ENCODE data around the gene RPL35. TPM values are rescaled to one million over a fixed set of nuclear protein-coding genes. Genes with fewer than 3 reads are reported as not detected.

RPL35 gene
- total RNA-seq, 2 donors from 2014 or later = 1,919 to 1,995 TPM

GRCh38 chr9:124808246-124808956 lies 53.4 kb downstream of the RPL35 start:
- H3K27me3 Mint-ChIP-seq = peaks cover 4% of the 10 kb centered on the region
- no peaks in the 10 kb centered on the region for H3K4me1 Mint-ChIP-seq
- no peak overlapping the region for H3K27ac Mint-ChIP-seq
- no peak overlapping the region for H3K4me3 Mint-ChIP-seq
- no peak for ATAC-seq (replicated peaks)
- no peaks in the 10 kb centered on the region for H3K9me3 Mint-ChIP-seq
- no peaks in the 10 kb centered on the region for H3K36me3 Mint-ChIP-seq (ENCODE audit: low read depth)

Other genes starting within 250 kb of the RPL35 start
- 1 to 10 TPM in 1 of 2 donors, under 1 TPM in 1; 0.98 to 1.2 TPM for gene NR6A1, start 90.6 kb downstream of the RPL35 start, total RNA-seq
- not detected for gene OLFML2A, start 84.8 kb downstream of the RPL35 start, total RNA-seq
- not detected for gene WDR38, start 8.5 kb downstream of the RPL35 start, total RNA-seq
- 10 to 100 TPM; 59.7 to 89.7 TPM for gene ARPC5L, start 173 bp upstream of the RPL35 start, total RNA-seq
- gene GOLGA1, start 79.1 kb upstream of the RPL35 start, total RNA-seq = 10 to 100 TPM; 19.7 to 39.8 TPM